Measurements from ENCODE around the gene LRRC8B. TPM values are rescaled to one million over a fixed set of nuclear protein-coding genes. Genes with fewer than 3 reads are reported as not detected.
"Not testable (repeated sequence)": the region's sequence is repeated elsewhere in the genome, so short reads cannot be mapped to it uniquely, and the experiment has no call there.

The LRRC8B gene
- total RNA-seq, 1 donor: 1.4 TPM

- H3K4me2 ChIP-seq (ENCODE audit: insufficient read depth, low read length): no peak overlapping the region
- no peaks in the 10 kb centered on the region for H3K9me3 ChIP-seq (ENCODE audit: low read depth, low read length)
- no peak for DNase-seq (ENCODE audit: insufficient read length, low spot score, missing footprints)
- no peaks in the 10 kb centered on the region for H3K4me1 ChIP-seq (ENCODE audit: insufficient read depth, low read length)
- no peak for TF ChIP-seq CTCF (IDR thresholded peaks at IDR 0.05; ENCODE audit: extremely low read depth, low read depth, low read length)
- no peak overlapping the region for H3K27ac ChIP-seq (ENCODE audit: low read depth, low read length)
- no peaks in the 10 kb centered on the region for H3K36me3 ChIP-seq (ENCODE audit: insufficient read depth, low read length)
- no peaks in the 10 kb centered on the region for H3K27me3 ChIP-seq (ENCODE audit: insufficient read depth, low read length)
- no peak overlapping the region for H3K4me3 ChIP-seq (ENCODE audit: insufficient read depth, low read length)
- no peaks in the 10 kb centered on the region for H4K20me1 ChIP-seq (ENCODE audit: insufficient read depth, low read length)
- H3K79me2 ChIP-seq (ENCODE audit: insufficient read depth, low read length): no peaks in the 10 kb centered on the region
- H2AFZ ChIP-seq (ENCODE audit: low read length): no peak overlapping the region
Observed at GRCh38 chr1:89503690-89504089, 20.9 kb upstream of the LRRC8B start.

DNA sequence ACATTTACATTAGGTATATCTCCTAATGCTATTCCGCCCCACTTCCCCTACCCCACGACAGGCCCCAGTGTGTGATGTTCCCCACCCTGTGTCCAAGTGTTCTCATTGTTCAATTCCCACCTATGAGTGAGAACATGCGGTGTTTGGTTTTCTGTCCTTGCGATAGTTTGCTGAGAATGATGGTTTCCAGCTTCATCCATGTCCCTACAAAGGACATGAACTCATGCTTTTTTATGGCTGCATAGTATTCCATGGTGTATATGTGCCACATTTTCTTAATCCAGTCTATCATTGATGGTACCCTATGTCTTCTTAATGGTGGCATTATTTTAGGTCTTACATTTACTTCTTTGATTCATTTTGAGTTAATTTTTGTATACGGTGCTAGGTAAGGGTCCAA, 14.6 kb upstream of the LRRC8B start:
- not testable (repeated sequence) for H3K4me3 ChIP-seq (ENCODE audit: insufficient read depth, low read length); DNase-seq (ENCODE audit: insufficient read length, low spot score, missing footprints); H3K9me3 ChIP-seq (ENCODE audit: low read depth, low read length); H2AFZ ChIP-seq (ENCODE audit: low read length); H3K36me3 ChIP-seq (ENCODE audit: insufficient read depth, low read length); H3K4me2 ChIP-seq (ENCODE audit: insufficient read depth, low read length); H3K27ac ChIP-seq (ENCODE audit: low read depth, low read length); H3K4me1 ChIP-seq (ENCODE audit: insufficient read depth, low read length); H3K79me2 ChIP-seq (ENCODE audit: insufficient read depth, low read length); H3K27me3 ChIP-seq (ENCODE audit: insufficient read depth, low read length); H4K20me1 ChIP-seq (ENCODE audit: insufficient read depth, low read length)

GRCh38 chr1:89512996-89513720, 11.5 kb upstream of the LRRC8B start:
- H3K27me3 ChIP-seq (ENCODE audit: insufficient read depth, low read length): no peaks in the 10 kb centered on the region
- H2AFZ ChIP-seq (ENCODE audit: low read length): no peak overlapping the region
- no peak for TF ChIP-seq CTCF (IDR thresholded peaks at IDR 0.05; ENCODE audit: extremely low read depth, low read depth, low read length)
- no peaks in the 10 kb centered on the region for H4K20me1 ChIP-seq (ENCODE audit: insufficient read depth, low read length)
- H3K9me3 ChIP-seq (ENCODE audit: low read depth, low read length): no peaks in the 10 kb centered on the region
- no peaks in the 10 kb centered on the region for H3K36me3 ChIP-seq (ENCODE audit: insufficient read depth, low read length)
- H3K79me2 ChIP-seq (ENCODE audit: insufficient read depth, low read length): no peaks in the 10 kb centered on the region
- no peak overlapping the region for H3K27ac ChIP-seq (ENCODE audit: low read depth, low read length)
- no peak for DNase-seq (ENCODE audit: insufficient read length, low spot score, missing footprints)
- no peak overlapping the region for H3K4me2 ChIP-seq (ENCODE audit: insufficient read depth, low read length)
- H3K4me1 ChIP-seq (ENCODE audit: insufficient read depth, low read length): no peaks in the 10 kb centered on the region
- no peak overlapping the region for H3K4me3 ChIP-seq (ENCODE audit: insufficient read depth, low read length)

DNA sequence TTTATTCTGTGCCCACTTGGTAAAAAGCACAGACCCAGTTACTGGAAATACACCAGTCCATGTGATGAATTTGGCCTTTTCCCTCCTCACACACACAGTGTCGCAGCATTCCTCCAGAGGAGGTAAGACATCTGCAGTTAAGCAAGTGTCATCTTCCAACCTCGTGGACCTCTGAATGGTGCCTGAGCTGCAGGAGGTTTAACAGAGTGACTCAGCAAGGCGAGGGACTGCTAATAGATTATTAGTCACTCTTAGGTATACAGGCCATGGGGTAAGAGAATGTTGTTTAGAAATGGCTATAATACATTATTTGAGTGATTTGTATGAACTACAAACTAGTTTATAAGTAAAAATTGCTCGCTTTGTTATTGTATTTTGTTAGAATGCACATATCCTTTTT, 8.6 kb upstream of the LRRC8B start:
- H3K4me3 ChIP-seq (ENCODE audit: insufficient read depth, low read length): no peak overlapping the region
- H4K20me1 ChIP-seq (ENCODE audit: insufficient read depth, low read length): no peaks in the 10 kb centered on the region
- no peak overlapping the region for H3K27ac ChIP-seq (ENCODE audit: low read depth, low read length)
- no peak for TF ChIP-seq CTCF (IDR thresholded peaks at IDR 0.05; ENCODE audit: extremely low read depth, low read depth, low read length)
- no peaks in the 10 kb centered on the region for H3K9me3 ChIP-seq (ENCODE audit: low read depth, low read length)
- H3K36me3 ChIP-seq (ENCODE audit: insufficient read depth, low read length): no peaks in the 10 kb centered on the region
- H3K27me3 ChIP-seq (ENCODE audit: insufficient read depth, low read length): no peaks in the 10 kb centered on the region
- H3K79me2 ChIP-seq (ENCODE audit: insufficient read depth, low read length): no peaks in the 10 kb centered on the region
- no peaks in the 10 kb centered on the region for H3K4me1 ChIP-seq (ENCODE audit: insufficient read depth, low read length)
- H2AFZ ChIP-seq (ENCODE audit: low read length): no peak overlapping the region
- no peak overlapping the region for H3K4me2 ChIP-seq (ENCODE audit: insufficient read depth, low read length)
- DNase-seq (ENCODE audit: insufficient read length, low spot score, missing footprints): peak; percentile 66
